Measurements from ENCODE around the gene LDB2.

DNA sequence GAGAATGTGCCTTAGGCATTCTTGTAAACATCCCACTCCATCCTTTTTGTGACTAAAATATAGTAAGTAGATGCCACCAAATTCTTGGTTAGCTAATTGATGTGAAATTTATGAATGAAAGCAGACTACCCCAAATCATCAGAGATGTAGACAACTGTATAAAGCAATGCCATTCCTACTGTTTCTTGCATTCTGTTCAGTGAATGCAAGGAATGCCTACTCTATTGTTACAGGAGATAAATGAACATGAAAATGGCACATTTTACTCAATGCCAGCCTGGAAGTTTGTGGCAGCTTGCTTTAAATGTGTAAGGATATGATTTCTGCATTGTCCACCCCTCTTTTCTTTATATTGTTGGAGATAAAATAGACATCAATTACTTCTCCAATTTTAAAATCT is 317.9 kb downstream of the LDB2 start:
- TF ChIP-seq, protein P1, sequence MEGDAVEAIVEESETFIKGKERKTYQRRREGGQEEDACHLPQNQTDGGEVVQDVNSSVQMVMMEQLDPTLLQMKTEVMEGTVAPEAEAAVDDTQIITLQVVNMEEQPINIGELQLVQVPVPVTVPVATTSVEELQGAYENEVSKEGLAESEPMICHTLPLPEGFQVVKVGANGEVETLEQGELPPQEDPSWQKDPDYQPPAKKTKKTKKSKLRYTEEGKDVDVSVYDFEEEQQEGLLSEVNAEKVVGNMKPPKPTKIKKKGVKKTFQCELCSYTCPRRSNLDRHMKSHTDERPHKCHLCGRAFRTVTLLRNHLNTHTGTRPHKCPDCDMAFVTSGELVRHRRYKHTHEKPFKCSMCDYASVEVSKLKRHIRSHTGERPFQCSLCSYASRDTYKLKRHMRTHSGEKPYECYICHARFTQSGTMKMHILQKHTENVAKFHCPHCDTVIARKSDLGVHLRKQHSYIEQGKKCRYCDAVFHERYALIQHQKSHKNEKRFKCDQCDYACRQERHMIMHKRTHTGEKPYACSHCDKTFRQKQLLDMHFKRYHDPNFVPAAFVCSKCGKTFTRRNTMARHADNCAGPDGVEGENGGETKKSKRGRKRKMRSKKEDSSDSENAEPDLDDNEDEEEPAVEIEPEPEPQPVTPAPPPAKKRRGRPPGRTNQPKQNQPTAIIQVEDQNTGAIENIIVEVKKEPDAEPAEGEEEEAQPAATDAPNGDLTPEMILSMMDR (IDR thresholded peaks at IDR 0.05): no peak
- TF ChIP-seq EP300 (IDR thresholded peaks at IDR 0.05): no peak

Measured in tibial nerve (tissue), 4 donors.